Upper lobe of right lung (tissue), 1 donor: ENCODE data around the gene FLYWCH1. TPM values are rescaled to one million over a fixed set of nuclear protein-coding genes. Genes with fewer than 3 reads are reported as not detected.
"Not testable (repeated sequence)": the region's sequence is repeated elsewhere in the genome, so short reads cannot be mapped to it uniquely, and the experiment has no call there.

Experiments used
- ATAC-seq: fragments of 200-7000 bp; cut with Tn5 transposase; one replicate; pipeline ENCODE4 v1.9.1; 2020; ENCODE audit warnings: mild to moderate bottlenecking, moderate library complexity
- DNase-seq: peaks from one replicate; pipeline ENCODE4 v3.0.0-alpha.2; 2020
- H3K27ac ChIP-seq: fragments of 200-600 bp; one replicate; pipeline ENCODE4 v1.8.0; 2022
- H3K27me3 ChIP-seq: fragments of 200-600 bp; one replicate; pipeline ENCODE4 v1.8.0; 2022; ENCODE audit warnings: mild to moderate bottlenecking
- H3K36me3 ChIP-seq: fragments of 200-600 bp; one replicate; pipeline ENCODE4 v1.8.0; 2022
- H3K4me1 ChIP-seq: fragments of 200-600 bp; one replicate; pipeline ENCODE4 v1.8.0; 2022
- H3K4me3 ChIP-seq: fragments of 200-600 bp; one replicate; pipeline ENCODE4 v1.8.0; 2022; ENCODE audit warnings: mild to moderate bottlenecking
- H3K9me3 ChIP-seq: fragments of 200-600 bp; one replicate; pipeline ENCODE4 v1.8.0; 2022
- CTCF ChIP-seq: fragments of 200-600 bp; IDR thresholded peaks from one replicate; pipeline ENCODE4 v1.8.0; 2022; ENCODE audit warnings: antibody characterized with exemption
- intact Hi-C: fragments of 100-400 bp; cut with DNase I; formaldehyde crosslinking; loops from one replicate; pipeline ENCODE4 v1.11.0; 2022
- total RNA-seq: library from RNA; stranded (reverse); fragmentation: NEBNext Ultra II Directional; extraction: Animal tissue kit (Norgen Biotek cat#: 25700); gene quantifications from one replicate; pipeline ENCODE4 v1.2.1, GENCODE V29; 2021
- donor health status: DM: no; HTN: yes; CAD: no; lungs with severe emphysema.

FLYWCH1 gene
- total RNA-seq, 1 donor from 2014 or later, result 41.3 TPM

- H3K4me3 ChIP-seq, intact Hi-C loops, H3K9me3 ChIP-seq, H3K27me3 ChIP-seq, ATAC-seq, DNase-seq, H3K36me3 ChIP-seq: not testable (repeated sequence)
- peak; percentile 44 for TF ChIP-seq CTCF
- H3K4me1 ChIP-seq, result peaks cover 11% of the 10 kb centered on the region
- peak overlapping the region; percentile 25 for H3K27ac ChIP-seq
These were observed 4.5 kb upstream of the FLYWCH1 start for GRCh38 chr16:2907084-2907753.

- DNase-seq (no peak), ATAC-seq (no peak)
- intact Hi-C loops, result no loop called here
- no peak overlapping the region for H3K27ac ChIP-seq
- no peak for TF ChIP-seq CTCF
- H3K9me3 ChIP-seq, result no peaks in the 10 kb centered on the region
- no peak overlapping the region for H3K4me3 ChIP-seq
- peaks cover 11% of the 10 kb centered on the region for H3K4me1 ChIP-seq
- no peaks in the 10 kb centered on the region for H3K27me3 ChIP-seq
- peaks cover 13% of the 10 kb centered on the region for H3K36me3 ChIP-seq
These were observed 1.2 kb upstream of the FLYWCH1 start for GRCh38 chr16:2910441-2910969.

- intact Hi-C loops, result no loop called here
- H3K27me3 ChIP-seq, result no peaks in the 10 kb centered on the region
- peak overlapping the region; percentile 69 for H3K4me3 ChIP-seq
- H3K27ac ChIP-seq, result peak overlapping the region; percentile 85
- DNase-seq (peak; percentile 76), ATAC-seq (peak; percentile 16)
- H3K36me3 ChIP-seq, result peaks cover 22% of the 10 kb centered on the region
- peaks cover 11% of the 10 kb centered on the region for H3K4me1 ChIP-seq
- no peaks in the 10 kb centered on the region for H3K9me3 ChIP-seq
- TF ChIP-seq CTCF, result no peak
These were observed 834 bp downstream of the FLYWCH1 start for GRCh38 chr16:2912330-2913199.

- ATAC-seq (no peak), DNase-seq (no peak)
- intact Hi-C loops, result no loop called here
- TF ChIP-seq CTCF, result no peak
- no peak overlapping the region for H3K27ac ChIP-seq
- H3K36me3 ChIP-seq, result peaks cover 22% of the 10 kb centered on the region
- H3K27me3 ChIP-seq, result no peaks in the 10 kb centered on the region
- H3K4me3 ChIP-seq, result no peak overlapping the region
- H3K4me1 ChIP-seq, result peaks cover 11% of the 10 kb centered on the region
- no peaks in the 10 kb centered on the region for H3K9me3 ChIP-seq
These were observed 1.9 kb downstream of the FLYWCH1 start for GRCh38 chr16:2913603-2914002.

GRCh38 chr16:2914233-2914632 is 2.5 kb downstream of the FLYWCH1 start:
- Histone ChIP-seq H3K4me1 (peaks cover 11% of the 10 kb centered on the region), H3K27me3 (no peaks in the 10 kb centered on the region), H3K27ac (no peak overlapping the region), H3K9me3 (no peaks in the 10 kb centered on the region), H3K36me3 (peaks cover 22% of the 10 kb centered on the region), H3K4me3 (no peak overlapping the region)
- intact Hi-C loops, result no loop called here
- no peak for TF ChIP-seq CTCF
- ATAC-seq (no peak), DNase-seq (no peak)
